Lower lobe of right lung (tissue), 2 donors: Measurements from ENCODE around the gene DAGLB. TPM values are rescaled to one million over a fixed set of nuclear protein-coding genes. Genes with fewer than 3 reads are reported as not detected.

Source experiments
- ATAC-seq, 2 donors: fragments of 200-7000 bp; cut with Tn5 transposase; one replicate each; pipeline ENCODE4 v1.9.1; 2020 to 2022; ENCODE audit warnings: mild to moderate bottlenecking in 2 of 2, moderate library complexity in 2 of 2
- DNase-seq: peaks from one replicate; pipeline ENCODE4 v3.0.0-alpha.2; 2020
- H3K27ac ChIP-seq: fragments of 200-600 bp; one replicate; pipeline ENCODE4 v1.8.0; 2022
- H3K27me3 ChIP-seq: fragments of 200-600 bp; one replicate; pipeline ENCODE4 v1.8.0; 2022; ENCODE audit warnings: low read depth
- H3K36me3 ChIP-seq: fragments of 200-600 bp; one replicate; pipeline ENCODE4 v1.8.0; 2022; ENCODE audit warnings: mild to moderate bottlenecking
- H3K4me1 ChIP-seq: fragments of 200-600 bp; one replicate; pipeline ENCODE4 v1.8.0; 2022
- H3K4me3 ChIP-seq: fragments of 200-600 bp; one replicate; pipeline ENCODE4 v1.8.0; 2022; ENCODE audit warnings: mild to moderate bottlenecking
- H3K9me3 ChIP-seq: fragments of 200-600 bp; one replicate; pipeline ENCODE4 v1.8.0; 2022
- CTCF ChIP-seq: fragments of 200-600 bp; IDR thresholded peaks from one replicate; pipeline ENCODE4 v1.8.0; 2022; ENCODE audit warnings: antibody characterized with exemption, mild to moderate bottlenecking
- intact Hi-C: fragments of 100-400 bp; cut with DNase I; formaldehyde crosslinking; loops from one replicate; pipeline ENCODE4 v1.11.0; 2022
- total RNA-seq: library from RNA; stranded (reverse); fragmentation: NEBNext Ultra II Directional; extraction: Animal tissue kit (Norgen Biotek cat#: 25700); gene quantifications from one replicate; pipeline ENCODE4 v1.2.1, GENCODE V29; 2021
- donor health status: DM: no; HTN: yes; CAD: no; lungs with severe emphysema.

Gene DAGLB
- total RNA-seq, 1 donor from 2014 or later, result 40.6 TPM

GRCh38 chr7:6423942-6424701, 23.6 kb downstream of the DAGLB start:
- peaks cover 87% of the 10 kb centered on the region for H3K36me3 ChIP-seq
- H3K9me3 ChIP-seq, result no peaks in the 10 kb centered on the region
- no peak for TF ChIP-seq CTCF
- peak overlapping the region; percentile 65 for H3K27ac ChIP-seq
- intact Hi-C loops, result no loop called here
- ATAC-seq (peak; percentile 69 to 70), DNase-seq (peak; percentile 66)
- H3K27me3 ChIP-seq, result no peaks in the 10 kb centered on the region
- peak overlapping the region; percentile 29 for H3K4me3 ChIP-seq
- peaks cover 8% of the 10 kb centered on the region for H3K4me1 ChIP-seq

- intact Hi-C loops, result no loop called here
Observed at GRCh38 chr7:6422926-6423632, 24.7 kb downstream of the DAGLB start.

GRCh38 chr7:6422095-6422494, 25.7 kb downstream of the DAGLB start:
- ATAC-seq, result no peak
- no peak for DNase-seq
- H3K4me3 ChIP-seq, result no peak overlapping the region
- intact Hi-C loops, result no loop called here
- H3K27ac ChIP-seq, result no peak overlapping the region
- H3K4me1 ChIP-seq, result peaks cover 8% of the 10 kb centered on the region
- peaks cover 83% of the 10 kb centered on the region for H3K36me3 ChIP-seq
- H3K27me3 ChIP-seq, result no peaks in the 10 kb centered on the region
- TF ChIP-seq CTCF, result no peak
- H3K9me3 ChIP-seq, result no peaks in the 10 kb centered on the region

More at GRCh38 chr7:6422926-6423632, 24.7 kb downstream of the DAGLB start:
- no peak for TF ChIP-seq CTCF
- H3K27ac ChIP-seq, result peak overlapping the region; percentile 65
- ATAC-seq, result peak; percentile 50 to 61
- H3K9me3 ChIP-seq, result no peaks in the 10 kb centered on the region
- H3K36me3 ChIP-seq, result peaks cover 84% of the 10 kb centered on the region
- H3K4me3 ChIP-seq, result no peak overlapping the region
- no peaks in the 10 kb centered on the region for H3K27me3 ChIP-seq
- peaks cover 8% of the 10 kb centered on the region for H3K4me1 ChIP-seq
- peak; percentile 82 for DNase-seq

GRCh38 chr7:6420680-6421079, 27.1 kb downstream of the DAGLB start:
- intact Hi-C loops, result no loop called here
- DNase-seq (no peak), ATAC-seq (no peak)
- Histone ChIP-seq H3K36me3 (peaks cover 83% of the 10 kb centered on the region), H3K27ac (no peak overlapping the region), H3K27me3 (no peaks in the 10 kb centered on the region), H3K4me3 (no peak overlapping the region), H3K9me3 (no peaks in the 10 kb centered on the region), H3K4me1 (peaks cover 8% of the 10 kb centered on the region)
- no peak for TF ChIP-seq CTCF

- H3K36me3 ChIP-seq, result peaks cover 83% of the 10 kb centered on the region
Observed at GRCh38 chr7:6419310-6419773, 28.4 kb downstream of the DAGLB start.

More at GRCh38 chr7:6419310-6419773, 28.4 kb downstream of the DAGLB start:
- ATAC-seq (no peak), DNase-seq (no peak)
- Histone ChIP-seq H3K4me3 (no peak overlapping the region), H3K27ac (no peak overlapping the region), H3K9me3 (no peaks in the 10 kb centered on the region), H3K4me1 (peaks cover 8% of the 10 kb centered on the region), H3K27me3 (no peaks in the 10 kb centered on the region)
- no peak for TF ChIP-seq CTCF
- intact Hi-C loops, result no loop called here
